ENCODE measurements around the gene ARPC4.
"Not testable (repeated sequence)": the region's sequence is repeated elsewhere in the genome, so short reads cannot be mapped to it uniquely, and the experiment has no call there.

The ARPC4 gene

DNA sequence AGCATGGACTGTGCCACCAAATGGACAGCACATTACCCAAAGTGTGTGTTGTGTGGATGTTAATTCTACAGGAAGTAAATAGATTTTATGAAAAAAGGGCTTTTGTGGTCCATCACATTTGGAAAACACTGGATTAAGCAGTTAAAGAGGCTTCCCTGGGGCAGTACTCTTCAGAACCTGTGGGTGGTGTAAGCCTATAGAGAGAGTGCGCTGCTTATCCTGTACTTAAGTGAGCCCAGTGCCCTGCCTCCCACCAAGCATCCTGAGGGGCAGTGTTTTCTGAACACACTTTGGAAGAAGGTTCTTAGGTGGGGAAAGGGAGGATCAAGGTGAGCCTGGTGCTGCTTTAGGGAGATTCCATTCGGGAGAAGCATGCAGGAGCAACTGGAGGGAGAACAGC, 28.1 kb downstream of the ARPC4 start:
- DNase-seq (ENCODE audit: low read depth, low spot score) = peak; percentile 24

GRCh38 chr3:9825451-9826040, 32.7 kb downstream of the ARPC4 start:
- DNase-seq (ENCODE audit: low read depth, low spot score) = no peak

DNA sequence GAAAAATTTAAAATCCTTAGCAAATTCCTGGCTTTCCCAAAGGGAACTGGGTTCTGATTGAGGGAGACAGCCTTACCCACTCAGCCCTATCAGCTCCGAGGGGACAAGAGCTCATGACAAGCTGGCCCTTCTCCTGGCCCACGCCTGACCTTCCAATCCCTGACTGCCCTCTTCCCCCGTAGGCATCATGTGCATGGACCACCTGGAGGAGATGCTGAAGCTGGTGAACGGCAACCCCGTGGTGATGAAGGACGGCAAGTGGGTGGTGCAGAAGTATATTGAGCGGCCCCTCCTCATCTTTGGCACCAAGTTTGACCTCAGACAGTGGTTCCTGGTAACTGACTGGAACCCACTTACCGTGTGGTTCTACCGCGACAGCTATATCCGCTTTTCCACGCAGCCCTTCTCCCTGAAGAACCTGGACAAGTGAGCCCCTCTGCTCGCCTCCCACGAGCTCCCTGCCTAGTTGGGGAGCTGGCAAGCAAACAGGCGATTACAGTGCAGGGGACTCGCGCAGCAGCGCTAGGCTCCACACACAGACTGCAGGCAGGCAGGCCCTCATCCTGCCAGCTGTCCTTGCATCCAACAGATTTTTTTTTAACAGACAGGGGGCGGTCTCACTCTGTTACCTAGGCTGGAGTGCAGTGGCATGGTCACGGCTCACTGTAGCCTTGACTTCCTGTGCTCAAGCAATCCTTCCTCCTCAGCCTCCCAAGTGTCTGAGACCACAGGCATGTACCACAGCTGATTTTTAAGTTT, 34.1 kb downstream of the ARPC4 start:
- DNase-seq (ENCODE audit: low read depth, low spot score) = peak; percentile 15

- no peak for DNase-seq (ENCODE audit: low read depth, low spot score)
Observed at GRCh38 chr3:9828801-9829755, 36.2 kb downstream of the ARPC4 start.

DNA sequence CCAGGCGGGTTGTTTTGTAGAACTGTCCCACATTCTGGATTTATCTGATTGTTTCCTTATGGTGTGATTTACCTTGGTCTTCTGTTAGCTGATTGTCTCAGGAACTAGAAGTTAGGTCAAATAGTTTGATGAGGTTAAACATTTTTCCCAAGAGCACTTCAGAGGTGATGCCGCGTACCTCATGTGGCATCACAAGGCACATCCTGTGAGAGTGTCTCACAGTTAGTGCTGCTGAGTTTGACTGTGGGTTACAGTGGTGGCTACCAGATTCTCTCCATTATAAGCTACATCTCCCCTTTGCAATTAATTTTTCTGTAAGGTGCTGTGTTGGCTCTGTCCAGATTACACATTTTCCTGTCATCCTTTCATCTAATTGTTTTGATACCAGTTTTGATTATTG, 38.4 kb downstream of the ARPC4 start:
- no peak for DNase-seq (ENCODE audit: low read depth, low spot score)

DNA sequence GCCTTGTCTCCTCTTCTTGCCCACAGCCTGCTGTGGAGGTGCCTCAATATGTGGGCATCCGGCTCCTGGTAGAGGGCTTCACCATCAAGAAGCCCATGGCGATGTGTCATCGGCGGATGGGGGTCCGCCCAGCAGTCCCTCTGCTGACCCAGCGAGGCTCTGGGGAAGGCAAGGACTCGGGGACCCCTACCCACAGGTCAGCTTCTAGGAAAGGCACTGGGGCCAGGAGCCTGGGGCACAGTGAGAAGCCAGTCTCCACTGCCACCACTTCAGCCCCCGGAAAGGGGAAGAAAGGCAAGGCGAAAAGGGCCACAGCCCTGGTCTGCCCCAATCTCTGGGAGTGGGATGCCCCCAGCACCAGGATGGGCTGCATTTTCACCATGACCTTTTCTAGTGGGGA, 40.2 kb downstream of the ARPC4 start:
- DNase-seq (ENCODE audit: low read depth, low spot score) = no peak

DNA sequence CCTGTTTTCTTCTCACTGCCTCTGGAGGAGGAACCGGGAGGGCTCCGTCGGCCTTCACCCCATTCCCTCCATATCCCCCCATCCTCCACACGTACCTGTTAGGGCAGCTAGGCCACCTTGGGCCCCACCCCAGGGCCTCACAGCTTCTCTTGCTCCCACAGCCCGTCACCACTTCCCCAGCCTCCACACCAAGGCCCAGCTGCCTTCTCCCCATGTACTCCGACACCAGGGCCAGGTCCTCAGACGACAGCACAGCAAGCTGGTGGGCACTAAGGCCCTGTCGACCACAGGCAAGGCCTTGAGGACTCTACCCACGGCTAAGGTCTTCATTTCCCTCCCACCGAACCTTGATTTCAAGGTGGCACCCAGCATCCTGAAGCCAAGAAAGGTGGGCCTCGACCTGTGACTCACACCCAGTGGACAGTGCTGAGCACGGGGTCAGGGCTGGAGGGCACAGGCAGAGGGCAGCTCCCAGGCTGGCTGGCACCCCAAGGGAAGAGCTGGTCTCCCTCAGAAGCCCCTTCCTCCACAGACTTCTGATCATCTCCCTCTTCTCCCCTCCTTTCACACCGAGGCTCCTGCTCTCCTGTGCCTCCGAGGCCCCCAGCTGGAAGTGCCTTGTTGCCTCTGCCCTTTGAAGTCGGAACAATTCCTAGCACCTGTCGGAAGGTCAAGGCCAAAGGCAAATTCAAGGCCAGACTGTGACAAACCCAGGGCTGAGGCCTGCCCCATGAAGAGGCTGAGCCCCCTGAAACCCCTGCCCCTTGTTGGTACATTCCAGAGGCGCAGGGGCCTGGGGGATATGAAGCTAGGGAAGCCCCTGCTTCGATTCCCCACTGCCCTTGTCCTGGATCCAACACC, 41.9 kb downstream of the ARPC4 start:
- no peak for DNase-seq (ENCODE audit: low read depth, low spot score)

GRCh38 chr3:9837701-9838582, 45.1 kb downstream of the ARPC4 start:
- DNase-seq (ENCODE audit: low read depth, low spot score) = no peak

GRCh38 chr3:9838856-9839255, 46.0 kb downstream of the ARPC4 start:
- no peak for DNase-seq (ENCODE audit: low read depth, low spot score)

DNA sequence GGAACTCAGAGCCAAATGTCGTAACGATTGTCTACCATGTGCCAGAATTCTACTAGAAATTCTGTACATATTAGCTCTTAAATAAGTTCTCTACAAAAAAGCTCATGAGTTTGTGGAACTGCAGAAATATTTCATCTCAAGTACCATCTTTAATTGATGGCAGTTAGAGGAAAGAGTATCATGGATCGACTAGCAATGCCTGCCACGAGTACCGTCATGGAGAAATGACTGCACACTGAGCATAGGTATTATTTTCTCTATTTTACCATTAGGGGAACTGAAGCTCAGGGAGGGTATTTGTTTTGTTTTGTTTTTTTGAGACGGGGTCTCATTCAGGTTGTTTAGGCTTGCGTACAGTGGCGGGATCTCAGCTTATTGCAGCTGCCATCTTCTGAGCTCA, 48.1 kb downstream of the ARPC4 start:
- no peak for DNase-seq (ENCODE audit: low read depth, low spot score)

GRCh38 chr3:9843715-9844438, 51.0 kb downstream of the ARPC4 start, which contains the start of gene RPUSD3:
RPUSD3 (minus strand) TSS chr3:9844008; CDS start chr3:9843990, 18 bp downstream.
- peak; percentile 99 for DNase-seq (ENCODE audit: low read depth, low spot score)

DNA sequence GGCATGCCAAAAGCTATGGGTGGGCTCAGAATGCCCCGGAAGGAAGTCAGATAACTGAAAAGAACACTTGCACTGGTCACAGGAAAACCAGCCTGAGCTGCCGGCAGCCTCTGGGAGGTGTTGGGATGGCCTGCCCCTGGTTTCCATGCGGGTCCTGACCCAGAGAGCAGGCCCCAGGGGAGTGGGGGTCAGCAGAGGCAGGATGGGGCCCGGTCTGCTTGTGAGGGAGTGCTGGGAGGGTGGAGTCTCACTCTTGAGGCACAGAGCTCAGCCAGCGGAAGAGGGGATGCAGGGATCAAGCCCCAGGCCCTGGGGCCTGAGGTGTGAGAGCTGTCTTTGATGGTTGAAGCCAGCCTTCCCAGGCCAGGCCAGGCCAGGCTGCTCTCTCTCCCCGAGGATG, 53.3 kb downstream of the ARPC4 start:
- DNase-seq (ENCODE audit: low read depth, low spot score) = no peak

- no peak for DNase-seq (ENCODE audit: low read depth, low spot score)
Observed at GRCh38 chr3:9846931-9847488, 54.1 kb downstream of the ARPC4 start.

DNA sequence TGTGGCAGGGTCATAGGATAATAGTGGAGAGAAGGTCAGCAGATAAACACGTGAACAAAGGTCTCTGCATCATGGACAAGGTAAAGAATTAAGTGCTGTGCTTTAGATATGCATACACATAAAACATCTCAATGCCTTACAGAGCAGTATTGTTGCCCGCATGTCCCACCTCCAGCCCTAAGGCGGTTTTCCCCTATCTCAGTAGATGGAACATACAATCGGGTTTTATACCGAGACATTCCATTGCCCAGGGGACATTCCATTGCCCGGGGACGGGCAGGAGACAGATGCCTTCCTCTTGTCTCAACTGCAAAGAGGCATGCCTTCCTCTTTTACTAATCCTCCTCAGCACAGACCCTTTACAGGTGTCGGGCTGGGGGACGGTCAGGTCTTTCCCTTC, 55.0 kb downstream of the ARPC4 start:
- DNase-seq (ENCODE audit: low read depth, low spot score) = not testable (repeated sequence)

DNA sequence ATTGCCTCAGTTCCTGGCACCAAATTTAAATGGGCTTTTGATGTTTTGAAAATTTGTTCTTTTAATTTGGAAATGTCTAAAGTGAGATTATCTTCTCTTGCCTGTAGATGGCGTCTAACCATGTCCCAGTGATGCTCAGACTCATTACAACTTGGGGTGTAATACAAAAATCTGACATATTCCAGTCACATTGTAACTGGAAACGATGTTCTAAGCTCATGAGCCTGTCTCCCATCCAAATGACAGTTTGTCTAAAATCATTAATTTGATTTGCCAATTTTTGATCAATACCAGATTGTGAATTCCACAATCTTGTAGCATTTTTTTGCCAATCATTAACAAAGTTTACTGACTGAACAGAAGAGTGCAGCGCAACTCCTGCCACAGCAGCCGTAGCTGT, 56.0 kb downstream of the ARPC4 start:
- DNase-seq (ENCODE audit: low read depth, low spot score) = peak; percentile 43

- not testable (repeated sequence) for DNase-seq (ENCODE audit: low read depth, low spot score)
Observed at GRCh38 chr3:9851383-9851782, 58.5 kb downstream of the ARPC4 start.

GRCh38 chr3:9851926-9852325, 59.0 kb downstream of the ARPC4 start:
- not testable (repeated sequence) for DNase-seq (ENCODE audit: low read depth, low spot score)

DNA sequence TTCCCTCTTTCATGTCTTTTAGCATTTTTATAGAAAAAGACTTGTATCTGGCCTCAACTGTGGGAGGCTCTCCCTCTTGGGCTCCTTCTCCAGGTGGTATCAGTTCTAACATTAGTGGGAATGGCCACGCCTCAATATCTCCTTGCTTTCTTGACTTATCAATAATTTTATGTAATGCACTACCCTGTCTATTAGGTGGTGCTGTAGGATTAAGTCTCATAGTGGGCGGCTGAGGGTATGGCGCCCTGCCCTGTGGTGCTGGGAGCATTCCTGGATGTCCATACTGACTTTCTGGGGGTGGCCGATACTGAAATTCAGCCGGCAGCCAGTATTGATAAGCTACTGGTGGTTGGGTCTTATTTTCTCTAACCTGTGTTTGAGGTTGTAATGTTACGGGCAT, 59.6 kb downstream of the ARPC4 start:
- no peak for DNase-seq (ENCODE audit: low read depth, low spot score)

GRCh38 chr3:9854291-9854940, 61.5 kb downstream of the ARPC4 start:
- DNase-seq (ENCODE audit: low read depth, low spot score) = not testable (repeated sequence)

Measured in astrocyte of the hippocampus (primary cell).